ENCODE measurements around the gene ST7L.

DNA sequence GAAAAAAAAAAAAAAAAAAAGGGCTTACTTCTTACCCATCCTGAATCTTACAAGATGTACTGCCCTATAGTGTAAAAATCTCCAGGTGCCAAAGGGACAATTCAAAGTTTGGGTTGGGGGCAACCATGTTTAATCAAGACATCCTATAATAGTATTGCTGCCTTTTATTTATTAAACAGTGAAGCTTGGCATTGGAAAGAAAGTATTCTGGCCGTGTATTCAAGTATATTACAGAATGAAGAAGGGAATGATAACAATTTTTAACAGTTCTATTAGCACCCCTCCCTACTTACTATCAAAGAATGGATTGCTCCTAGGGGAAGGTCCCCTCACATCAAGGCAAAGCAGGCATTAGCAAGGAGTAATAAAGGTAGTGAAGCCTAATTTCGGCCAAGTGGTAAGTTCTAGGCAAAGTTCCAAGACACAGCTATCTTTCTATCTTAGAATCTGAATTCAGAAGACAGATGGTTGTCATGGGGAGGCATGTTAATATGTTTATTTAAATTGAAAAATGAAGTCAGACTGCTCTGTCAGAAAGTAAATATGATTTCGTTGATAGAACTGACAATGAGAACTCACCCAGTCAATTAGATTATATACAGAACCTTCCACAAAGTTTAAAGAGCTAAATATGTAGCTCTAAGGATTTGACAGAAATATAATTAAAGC is 24.6 kb downstream of the ST7L start:
- TF ChIP-seq, protein P1, sequence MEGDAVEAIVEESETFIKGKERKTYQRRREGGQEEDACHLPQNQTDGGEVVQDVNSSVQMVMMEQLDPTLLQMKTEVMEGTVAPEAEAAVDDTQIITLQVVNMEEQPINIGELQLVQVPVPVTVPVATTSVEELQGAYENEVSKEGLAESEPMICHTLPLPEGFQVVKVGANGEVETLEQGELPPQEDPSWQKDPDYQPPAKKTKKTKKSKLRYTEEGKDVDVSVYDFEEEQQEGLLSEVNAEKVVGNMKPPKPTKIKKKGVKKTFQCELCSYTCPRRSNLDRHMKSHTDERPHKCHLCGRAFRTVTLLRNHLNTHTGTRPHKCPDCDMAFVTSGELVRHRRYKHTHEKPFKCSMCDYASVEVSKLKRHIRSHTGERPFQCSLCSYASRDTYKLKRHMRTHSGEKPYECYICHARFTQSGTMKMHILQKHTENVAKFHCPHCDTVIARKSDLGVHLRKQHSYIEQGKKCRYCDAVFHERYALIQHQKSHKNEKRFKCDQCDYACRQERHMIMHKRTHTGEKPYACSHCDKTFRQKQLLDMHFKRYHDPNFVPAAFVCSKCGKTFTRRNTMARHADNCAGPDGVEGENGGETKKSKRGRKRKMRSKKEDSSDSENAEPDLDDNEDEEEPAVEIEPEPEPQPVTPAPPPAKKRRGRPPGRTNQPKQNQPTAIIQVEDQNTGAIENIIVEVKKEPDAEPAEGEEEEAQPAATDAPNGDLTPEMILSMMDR (IDR thresholded peaks at IDR 0.05; ENCODE audit: low read length): no peak
- no peak for TF ChIP-seq EZH2 (optimal IDR thresholded peaks at IDR 0.05; ENCODE audit: low read depth, low read length)
- TF ChIP-seq EZH2phosphoT487 (IDR thresholded peaks at IDR 0.05; ENCODE audit: low read length): no peak
